HG03066 (cell line): ENCODE results near the gene GALNTL6.

ENCODE experiments used
- ATAC-seq: cut with Tn5 transposase; IDR thresholded peaks from one replicate; pipeline ENCODE4 v1.9.1; 2021; ENCODE audit warnings: low read depth; ENCODE audit not compliant: unreplicated experiment

Gene GALNTL6

DNA sequence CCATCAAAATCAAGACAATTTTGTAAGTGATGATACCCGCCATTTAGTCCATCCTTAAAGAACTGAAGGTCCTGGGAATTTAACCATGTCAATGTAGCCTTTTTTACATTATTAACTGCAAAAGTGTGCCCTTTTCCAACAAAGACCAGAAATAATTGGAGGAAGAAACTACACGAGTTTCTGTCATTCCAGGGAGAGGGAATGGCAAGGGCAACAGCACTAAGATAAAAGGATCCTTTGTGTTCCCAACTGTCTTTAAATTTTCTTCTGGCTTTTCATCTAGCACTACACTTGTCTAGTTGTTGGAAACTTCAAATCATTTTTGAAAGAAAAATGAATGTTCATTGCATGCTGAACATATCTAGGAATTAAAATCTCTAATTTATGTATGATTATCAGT, 286.2 kb downstream of the GALNTL6 start:
- no peak for ATAC-seq

DNA sequence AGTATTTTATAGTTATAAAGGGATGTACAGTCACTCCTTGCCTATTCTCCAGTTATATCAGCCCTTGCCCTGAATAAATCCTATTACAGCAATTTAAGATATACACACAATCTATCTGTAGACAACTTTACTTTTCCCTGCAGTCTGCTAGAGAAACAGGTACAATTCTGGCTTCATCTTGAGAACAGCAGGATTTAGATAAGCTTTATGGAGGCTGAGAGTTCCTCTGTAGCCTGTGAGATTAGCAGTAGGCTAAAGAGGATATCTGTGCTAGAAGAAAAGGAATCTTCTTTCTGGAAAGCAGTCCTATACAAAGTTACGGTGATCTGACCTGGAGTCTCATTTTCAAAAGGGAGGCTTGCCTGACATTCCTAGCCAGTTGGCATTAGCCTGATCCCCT, 290.3 kb downstream of the GALNTL6 start:
- ATAC-seq = no peak

DNA sequence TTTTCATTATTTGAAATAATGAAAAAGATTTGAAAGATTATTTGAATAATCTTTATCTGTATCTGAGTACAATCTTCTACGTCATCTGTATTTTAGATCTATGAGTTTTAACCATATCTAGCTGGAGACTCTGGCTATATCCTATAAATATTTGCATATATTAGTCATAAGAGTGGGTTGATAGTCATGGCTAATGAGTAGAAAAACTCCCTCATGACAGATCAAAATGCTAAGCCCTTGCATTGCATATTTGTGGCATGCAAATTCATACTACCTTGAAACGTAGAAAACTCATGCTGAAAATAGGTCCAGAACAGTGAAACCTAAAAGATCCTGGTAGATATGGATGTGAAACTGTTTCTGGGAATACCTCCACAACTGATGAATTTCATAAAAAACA, 291.3 kb downstream of the GALNTL6 start:
- ATAC-seq = no peak

DNA sequence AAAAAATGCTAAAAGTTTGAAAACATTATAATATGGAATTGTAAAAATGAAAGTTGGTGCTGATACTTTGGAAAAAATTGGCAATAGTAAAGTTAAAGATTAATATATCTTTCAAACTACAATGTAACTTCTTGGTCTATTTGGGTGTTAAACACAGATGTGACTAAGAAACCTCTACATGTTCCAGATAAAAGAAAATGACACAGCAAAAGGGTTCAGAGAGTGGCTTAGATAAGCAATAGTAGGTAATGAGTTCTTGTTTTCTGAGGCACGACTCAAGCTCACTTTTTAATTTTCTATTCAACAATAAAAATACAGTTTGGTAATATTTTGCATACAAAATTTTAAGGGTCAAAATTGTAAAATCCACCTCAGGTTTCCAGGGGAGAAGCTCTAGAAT, 292.7 kb downstream of the GALNTL6 start:
- no peak for ATAC-seq

DNA sequence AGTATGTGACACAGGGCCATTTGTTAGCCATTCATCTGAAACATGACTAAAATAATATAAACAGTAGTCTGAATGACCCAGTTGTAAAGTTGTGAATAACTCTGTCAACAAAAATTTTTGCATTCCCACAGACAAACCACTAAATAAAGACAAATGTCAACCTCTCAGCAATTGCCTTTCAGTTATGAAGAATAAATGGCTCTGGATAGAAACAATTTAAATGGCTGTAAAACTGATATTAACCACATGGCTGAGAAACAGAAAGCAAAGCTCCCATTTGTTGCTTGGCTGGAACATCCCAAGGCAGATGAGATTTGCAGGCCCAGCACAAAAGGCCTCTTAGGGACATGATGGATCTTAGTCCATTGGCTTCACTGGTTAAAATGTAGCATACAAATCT, 296.3 kb downstream of the GALNTL6 start:
- ATAC-seq = no peak

DNA sequence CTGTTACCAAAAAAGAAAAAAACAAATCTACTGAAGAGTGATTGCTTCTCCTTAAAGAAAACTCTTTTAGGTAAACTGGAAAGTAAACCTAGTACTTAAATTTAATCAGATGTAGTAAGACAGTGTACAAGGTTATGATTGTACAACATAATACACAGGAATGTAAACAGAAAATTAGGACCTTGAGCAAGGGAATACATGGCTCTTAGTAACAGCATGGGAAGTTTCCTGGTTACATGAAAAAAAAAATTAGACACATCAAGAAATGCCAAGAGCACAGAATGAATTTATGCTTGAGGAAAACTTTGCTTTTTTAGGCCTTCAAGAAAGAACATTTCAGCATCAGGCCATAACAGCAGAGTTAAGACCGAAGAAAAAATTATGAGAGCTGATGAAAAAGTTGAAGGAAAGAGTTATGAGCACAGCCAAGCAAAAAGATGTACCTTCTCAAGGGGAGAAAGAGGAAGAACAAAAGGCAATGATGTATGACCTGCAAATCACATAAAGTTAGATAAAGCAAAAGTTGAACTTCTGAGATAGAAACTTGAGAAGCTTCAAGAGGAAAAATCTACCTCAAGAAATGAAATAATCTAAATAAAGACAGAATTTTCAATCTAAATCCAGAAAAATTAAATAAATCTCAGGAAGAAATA, 311.6 kb downstream of the GALNTL6 start:
- no peak for ATAC-seq

DNA sequence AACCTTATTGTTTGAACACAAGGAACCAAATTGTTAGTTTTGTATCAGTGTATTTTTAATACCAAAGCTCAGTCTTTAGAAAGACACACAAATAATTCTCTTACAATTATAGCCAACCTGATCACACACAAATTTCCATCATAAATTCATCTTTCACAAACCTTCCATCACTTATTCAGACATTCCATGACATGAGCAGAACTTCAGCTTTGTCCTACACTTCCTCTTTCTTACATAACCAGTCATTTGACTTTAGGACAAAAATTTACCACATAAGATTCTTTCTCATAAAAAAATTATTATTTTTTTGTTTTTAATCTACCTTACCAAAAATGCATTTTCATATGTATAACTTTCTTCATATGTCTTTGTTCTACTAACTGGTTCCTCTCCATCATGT, 312.2 kb downstream of the GALNTL6 start:
- no peak for ATAC-seq

DNA sequence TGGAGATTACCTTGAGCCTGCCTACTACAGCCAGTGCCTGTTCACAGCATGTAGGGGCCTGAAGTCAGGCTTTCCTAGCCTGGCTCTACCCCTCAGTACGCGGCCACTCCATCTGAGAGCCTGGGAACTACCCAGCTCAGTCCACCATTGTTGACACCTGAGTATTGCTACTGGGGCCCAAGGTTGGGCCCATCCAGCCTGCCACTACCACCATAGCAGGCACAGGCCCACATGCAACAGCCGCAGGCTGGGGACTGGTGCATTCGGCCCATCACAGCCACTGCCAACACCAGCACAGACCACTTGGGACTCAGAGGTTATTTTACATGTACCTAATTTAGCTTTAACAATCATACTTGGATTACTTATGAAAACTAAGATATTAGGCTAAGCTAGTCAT, 314.0 kb downstream of the GALNTL6 start:
- ATAC-seq = no peak

DNA sequence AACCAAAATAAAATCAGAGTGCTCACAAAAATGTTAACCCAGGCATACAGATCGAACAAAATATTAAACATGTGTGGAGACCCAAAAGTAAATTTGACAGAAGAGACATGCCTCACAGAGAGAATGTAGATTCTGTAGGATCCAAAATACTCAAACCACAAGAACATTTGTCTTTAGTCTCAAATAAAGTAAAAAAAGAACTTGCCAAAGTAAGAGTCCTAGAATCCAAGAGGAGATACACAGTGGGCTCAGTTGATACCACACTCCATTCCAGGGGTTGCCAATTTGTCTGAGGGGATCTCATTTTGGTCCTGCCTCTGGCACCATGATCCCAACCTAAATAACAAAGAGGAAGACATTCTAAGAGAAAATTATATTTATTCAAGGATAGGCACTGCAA, 316.4 kb downstream of the GALNTL6 start:
- no peak for ATAC-seq

DNA sequence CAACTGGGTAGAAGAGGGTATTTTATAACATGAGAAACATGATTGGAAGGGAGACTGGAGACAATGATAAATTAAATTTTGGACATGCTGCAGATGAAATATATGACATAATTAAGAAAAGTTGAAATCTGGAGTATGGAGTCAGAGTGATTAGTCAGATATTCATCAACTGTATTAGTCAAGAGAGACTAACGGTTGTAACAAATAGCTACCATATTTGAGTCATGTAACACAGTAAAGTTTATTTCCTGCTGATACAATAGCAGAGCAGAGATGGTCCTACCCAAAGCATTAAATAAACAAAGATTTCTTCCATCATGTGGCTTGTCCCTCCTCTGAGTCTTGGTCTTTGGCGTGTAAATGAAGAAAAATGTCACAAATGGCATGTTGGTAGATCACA, 321.3 kb downstream of the GALNTL6 start:
- no peak for ATAC-seq

DNA sequence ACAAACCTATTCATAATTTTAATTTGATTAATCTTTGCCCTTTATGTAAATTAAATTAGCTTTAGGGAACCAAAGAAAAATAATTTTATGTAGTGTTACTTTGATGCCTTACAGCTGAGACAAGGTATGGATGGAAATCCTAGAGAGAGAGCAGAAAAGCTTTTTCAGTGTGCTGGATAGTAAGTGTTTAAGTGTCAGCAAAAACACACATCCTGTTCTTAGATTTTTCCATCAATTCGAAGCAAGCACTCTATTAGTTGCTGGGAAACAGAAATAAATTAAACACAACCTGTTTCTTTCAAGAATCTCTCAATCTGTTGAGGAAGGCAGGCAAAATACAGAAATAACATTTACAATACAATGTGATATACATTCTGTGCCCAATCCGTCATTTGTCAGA, 327.8 kb downstream of the GALNTL6 start:
- no peak for ATAC-seq

DNA sequence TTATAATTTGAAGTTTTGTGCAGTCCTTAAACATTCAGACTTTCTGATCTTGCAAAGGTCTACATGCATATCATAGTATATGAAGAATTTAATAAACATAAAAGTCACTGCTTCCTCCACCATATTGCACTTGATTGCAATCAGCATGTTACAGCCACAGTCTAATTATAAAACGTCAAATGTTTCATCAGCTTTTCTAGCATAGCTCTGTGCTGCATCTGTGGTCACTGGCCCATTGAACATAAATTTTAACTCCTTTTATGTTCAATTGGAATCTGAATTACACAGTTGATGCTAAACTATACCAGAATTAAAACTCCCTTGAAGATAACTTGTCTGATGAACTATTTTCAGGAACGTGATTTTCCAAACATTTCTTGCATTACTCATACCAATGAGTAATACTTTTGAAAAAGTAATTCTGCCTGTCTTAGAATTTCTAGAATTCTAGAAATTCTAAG, 329.1 kb downstream of the GALNTL6 start:
- ATAC-seq = no peak

DNA sequence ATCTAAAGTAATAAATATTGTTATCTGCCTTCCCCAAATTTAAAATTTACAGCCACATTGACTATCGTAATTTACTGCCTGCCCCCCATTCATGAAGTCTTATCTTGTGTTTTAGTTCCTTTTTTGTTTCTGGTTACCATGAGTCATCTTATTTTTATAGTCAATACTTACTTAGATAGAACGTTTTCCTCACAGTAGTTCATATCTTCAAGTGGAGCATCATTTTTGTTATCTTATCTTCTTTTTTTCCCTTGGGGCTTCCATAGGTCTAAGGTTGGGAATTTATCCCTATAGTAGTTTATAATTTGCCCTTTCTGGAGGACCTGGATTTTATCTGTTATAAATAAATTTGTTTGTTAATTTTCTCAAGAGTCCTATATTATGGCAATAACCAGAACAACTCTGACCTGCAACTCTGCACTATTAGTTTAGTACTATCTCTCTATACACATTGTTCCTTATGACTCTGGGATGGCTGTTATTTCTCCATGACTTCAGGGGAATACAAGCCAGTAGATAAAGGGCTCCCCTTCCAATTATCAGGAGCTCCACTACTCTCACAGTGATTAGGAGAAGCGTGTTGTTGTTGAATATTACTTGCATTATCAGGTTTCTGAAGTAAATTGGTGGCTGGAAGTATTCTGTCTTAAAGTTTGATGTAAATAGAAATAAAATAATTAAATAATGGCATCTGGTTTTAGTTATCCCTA, 330.6 kb downstream of the GALNTL6 start:
- ATAC-seq = no peak

DNA sequence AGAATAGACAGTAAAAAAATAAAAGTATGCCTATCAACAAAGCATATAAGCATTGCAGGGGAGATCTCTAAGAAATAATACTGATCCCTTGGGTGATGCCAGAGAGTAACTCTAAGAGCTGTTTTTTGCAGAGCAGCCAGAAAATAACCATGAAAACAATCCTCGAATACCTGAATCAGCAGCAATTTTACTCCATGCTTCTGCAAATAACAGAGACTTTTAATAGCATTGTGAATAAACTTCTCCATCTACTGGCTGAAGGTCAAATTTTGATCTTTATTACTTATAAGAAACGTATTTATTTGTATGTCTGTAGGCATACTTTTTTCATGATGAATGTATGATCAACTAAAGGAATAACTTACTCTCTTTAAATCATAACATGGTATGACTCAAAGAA, 334.5 kb downstream of the GALNTL6 start:
- ATAC-seq = no peak

DNA sequence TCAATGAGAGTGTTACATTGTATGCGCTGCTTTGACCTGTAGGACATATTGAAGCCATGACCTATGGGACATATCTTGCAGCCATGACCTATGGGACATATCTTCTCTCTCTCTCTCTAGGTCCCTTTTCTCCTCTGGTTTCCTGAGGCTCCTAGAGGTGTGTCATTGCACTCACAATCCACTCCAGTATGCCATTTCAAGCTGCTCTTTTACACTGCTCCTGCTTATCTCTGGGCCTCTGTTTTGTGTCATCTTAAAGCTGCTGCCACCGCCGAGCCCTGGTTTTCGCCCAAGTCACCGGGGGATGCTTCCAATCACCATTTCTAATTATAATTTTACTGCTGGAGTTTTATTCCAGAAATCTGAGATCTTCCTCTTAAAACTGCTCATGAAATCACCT, 336.1 kb downstream of the GALNTL6 start:
- ATAC-seq = no peak

DNA sequence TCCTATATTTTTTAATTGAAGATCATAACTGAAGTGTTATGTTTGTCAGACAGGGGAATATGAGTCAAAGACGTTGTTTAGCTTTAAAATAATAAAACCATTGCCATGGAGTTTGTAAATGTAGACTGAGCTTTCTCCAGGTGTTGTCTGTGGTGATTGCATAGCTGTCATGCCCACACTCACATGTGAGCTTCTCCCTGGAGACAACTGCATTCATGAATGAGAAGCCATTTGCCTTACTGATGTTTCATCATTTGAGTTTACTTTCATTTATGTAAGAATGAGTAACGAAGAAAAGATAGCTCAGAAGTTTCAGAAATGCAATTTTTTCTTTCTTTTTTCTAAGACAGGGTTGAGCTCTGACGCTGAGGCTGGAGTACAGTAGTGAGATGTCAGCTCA, 339.1 kb downstream of the GALNTL6 start:
- no peak for ATAC-seq

DNA sequence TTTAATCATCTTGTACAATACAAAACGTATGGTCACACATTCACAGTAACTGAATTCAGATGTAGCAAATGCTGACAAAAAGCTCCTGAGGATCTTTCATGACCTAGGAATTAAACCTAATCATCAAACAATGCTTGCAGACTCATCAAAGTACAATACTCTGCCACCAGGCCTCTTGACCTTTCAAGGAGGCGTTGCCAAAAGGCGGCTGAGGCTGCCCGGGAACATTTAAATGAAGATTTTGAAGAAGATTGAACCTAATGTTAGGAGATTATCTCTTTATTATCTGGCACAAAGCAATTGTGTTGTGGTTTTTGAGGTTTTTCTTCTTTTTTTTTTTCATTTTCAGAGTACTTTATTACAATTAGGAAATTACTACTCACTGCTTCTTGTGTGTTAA, 340.5 kb downstream of the GALNTL6 start:
- no peak for ATAC-seq

DNA sequence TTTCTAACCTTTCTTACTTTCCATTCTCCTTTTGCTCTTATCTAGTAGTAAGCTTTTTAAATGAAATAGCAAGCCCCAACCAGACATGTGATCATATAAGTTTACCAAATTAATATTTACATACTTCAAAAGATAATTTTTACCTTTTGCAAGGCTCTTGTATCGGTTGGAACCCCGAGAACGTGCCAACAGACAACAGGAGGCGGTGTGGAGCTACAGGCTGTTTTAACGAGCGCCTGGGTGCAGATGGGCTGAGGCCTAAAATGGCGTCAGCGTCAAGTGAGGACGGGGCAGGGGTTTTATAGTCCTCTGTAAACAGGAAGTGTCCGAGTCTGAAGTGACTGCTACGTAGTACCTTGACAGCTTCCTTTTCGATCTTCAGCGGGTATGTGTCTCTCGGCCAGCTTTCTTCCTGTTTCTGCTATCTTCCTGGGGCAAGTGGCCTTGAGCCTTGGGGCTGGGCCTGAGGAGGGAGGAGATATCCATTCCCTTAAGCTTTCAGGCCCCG, 342.7 kb downstream of the GALNTL6 start:
- ATAC-seq = no peak

DNA sequence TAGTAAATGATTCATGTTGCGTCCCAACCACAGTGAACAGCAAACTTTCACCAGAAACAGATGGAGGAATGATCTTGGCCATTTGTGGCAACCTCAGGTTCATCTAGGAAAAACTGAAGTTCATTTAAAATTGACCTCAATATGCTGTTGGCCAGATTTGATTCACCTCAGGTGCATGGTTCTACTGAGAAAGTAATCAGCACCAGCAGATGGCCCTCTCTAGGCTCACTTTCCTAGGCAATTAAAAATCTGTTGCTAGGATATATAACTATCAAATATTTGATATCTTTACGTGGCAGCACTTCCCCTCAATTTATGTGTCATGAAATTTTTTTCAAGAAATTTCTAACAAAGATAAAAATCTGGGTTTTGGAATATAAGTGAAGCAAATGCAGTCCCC, 344.7 kb downstream of the GALNTL6 start:
- ATAC-seq = no peak

DNA sequence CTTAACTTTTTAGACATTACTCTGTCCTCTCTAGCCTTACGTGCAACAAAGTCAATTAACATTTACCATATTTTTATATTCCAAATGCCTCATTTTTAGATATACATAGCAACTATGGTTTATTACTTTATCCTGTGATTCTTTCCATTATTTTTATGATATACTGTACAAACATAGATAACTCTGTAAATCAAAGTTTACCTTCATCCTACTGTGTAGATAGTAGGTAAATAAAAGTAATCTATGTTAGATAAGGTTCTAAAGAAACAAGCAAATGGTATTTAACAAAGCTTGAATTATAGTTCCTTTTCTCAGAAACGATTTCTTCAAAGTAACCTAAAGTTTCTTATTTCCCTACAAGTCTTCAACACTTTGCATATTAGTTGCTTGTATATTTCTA, 350.0 kb downstream of the GALNTL6 start:
- ATAC-seq = no peak

DNA sequence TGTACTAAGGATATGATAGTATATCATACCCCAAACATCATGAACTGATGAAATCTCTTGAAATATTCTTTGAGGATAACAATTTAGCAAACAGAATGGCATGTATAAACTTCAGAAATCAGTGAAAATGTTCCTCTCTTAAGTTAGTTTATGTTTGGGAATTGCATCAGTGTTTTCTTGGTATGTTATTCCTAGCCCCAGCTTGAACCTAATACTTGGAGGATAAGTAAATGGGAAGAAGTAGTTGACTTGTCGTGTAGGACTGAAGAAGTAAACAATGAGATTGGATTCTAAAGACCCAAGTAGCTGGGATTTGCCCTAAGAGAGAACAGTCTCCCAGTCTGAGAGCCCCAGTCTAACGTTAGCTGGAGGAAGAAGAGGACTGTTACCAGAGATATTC, 355.7 kb downstream of the GALNTL6 start:
- ATAC-seq = no peak

DNA sequence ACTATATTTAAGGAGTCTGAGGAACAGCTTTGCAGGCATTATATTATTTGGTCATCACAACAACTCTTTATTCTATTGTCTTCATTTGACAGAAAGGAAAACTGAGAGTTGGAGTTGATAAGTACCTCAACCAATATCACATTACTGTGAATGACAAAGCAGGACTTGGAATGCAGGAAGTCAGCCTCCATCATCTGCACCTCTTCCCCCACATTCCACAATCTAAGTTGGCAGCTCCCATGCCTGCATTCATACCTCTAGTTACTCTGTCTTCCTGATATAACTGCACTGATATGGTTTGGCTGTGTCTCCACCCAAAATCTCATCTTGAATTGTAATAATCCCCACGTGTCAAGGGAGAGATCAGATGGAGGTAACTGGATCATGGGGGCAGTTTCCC, 356.7 kb downstream of the GALNTL6 start:
- ATAC-seq = no peak
